ENCODE data around the gene HIPK3.

DNA sequence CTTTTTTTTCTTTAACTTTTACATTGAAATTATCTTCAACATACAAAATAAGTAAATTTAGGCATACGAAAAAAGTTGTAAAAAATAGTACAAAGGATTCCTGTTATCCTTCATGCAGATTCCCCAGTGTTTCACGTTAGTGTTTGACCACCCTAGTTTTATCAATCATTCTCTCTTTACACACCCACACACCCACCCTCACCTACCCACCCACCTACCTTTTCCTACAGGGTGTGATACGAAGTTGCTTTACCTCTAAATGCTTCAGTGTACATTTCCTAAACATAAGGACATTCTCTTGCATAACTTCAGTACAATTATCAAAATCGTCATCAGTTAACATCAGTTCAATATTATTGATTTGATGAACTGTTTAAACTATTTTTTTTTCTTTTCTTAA is 37.0 kb downstream of the HIPK3 start:
- TF ChIP-seq, protein P1, sequence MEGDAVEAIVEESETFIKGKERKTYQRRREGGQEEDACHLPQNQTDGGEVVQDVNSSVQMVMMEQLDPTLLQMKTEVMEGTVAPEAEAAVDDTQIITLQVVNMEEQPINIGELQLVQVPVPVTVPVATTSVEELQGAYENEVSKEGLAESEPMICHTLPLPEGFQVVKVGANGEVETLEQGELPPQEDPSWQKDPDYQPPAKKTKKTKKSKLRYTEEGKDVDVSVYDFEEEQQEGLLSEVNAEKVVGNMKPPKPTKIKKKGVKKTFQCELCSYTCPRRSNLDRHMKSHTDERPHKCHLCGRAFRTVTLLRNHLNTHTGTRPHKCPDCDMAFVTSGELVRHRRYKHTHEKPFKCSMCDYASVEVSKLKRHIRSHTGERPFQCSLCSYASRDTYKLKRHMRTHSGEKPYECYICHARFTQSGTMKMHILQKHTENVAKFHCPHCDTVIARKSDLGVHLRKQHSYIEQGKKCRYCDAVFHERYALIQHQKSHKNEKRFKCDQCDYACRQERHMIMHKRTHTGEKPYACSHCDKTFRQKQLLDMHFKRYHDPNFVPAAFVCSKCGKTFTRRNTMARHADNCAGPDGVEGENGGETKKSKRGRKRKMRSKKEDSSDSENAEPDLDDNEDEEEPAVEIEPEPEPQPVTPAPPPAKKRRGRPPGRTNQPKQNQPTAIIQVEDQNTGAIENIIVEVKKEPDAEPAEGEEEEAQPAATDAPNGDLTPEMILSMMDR (IDR thresholded peaks at IDR 0.05), result no peak
- no peak for TF ChIP-seq POLR2AphosphoS5 (IDR thresholded peaks at IDR 0.05; ENCODE audit: insufficient read depth in 1 of 2, low read depth in 1 of 2)

All from vagina (tissue), 2 donors.